Suppressor macrophage treated with lipopolysaccharide for 1 hour (primary cell): Measurements from ENCODE around the gene SPG7.
A peak's percentile ranks its signal among the peaks of the same experiment; 100 is the strongest.

Experiments
- DNase-seq, 3 donors: peaks; one replicate each; pipeline ENCODE4 v3.0.0-alpha.2; 2020 to 2022

The SPG7 gene

DNA sequence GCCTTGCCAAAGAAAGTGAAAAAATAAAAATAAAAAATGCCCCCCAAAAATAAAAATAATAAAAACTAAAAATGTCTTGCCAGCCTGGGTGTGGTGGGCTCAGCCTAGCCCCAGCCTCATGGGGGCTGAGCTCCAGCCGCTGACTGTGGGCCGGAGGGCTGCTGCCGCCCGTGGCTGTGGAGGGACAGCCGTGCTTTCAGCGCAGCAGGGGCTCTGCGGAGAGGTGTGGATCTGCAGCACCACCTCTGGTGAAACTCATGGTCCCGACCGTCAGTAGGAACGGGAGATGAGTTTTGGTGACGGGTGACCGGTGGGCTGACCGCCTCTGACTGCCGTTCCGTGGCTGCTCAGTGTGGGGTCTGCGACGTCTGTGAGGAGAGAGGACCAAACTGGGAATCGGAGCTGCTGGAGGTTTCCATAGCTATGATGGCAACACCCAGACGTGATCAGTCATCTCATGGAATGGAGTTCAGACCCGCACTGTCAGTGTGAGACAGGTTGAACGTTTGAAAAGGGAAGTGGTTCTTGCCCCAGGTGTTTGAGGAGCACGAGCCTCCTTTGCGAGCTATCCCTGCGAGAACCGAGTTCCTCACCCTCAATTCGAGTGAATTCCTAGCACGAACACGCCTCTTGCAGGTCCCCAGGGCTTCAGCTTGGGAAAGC lies 40.3 kb downstream of the SPG7 start:
- DNase-seq, result no peak

DNA sequence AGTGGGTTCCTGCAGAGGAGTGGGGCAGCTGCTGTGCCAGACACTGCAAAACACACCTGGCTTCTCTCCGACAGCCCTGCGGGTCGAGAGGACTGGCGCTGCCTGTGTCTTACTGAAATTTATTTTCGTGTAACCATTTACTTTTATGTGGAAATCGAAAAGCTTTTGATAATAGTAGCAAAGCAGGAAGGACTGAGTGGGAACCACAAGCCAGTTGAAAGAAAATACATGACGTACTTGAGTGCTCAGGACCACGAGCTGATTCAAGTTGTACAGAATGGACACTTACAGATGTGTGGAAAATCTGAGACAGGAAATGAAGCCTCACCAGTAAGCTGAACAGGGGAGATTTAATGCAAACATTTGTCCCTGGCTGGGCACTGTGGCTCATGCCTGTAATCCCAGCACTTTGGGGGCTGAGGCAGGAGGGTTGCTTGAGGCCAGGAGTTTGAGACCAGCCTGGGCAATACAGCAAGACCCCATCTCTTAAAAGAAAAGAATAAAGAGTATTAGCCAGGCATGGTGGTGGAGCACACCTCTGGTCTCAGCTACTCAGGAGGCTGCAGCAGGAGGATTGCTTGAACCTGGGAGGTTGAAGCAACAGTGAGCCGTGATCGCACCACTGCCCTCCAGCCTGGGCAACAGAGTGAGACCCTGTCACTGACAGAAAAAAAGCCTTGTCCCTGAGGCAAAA lies 41.0 kb downstream of the SPG7 start:
- DNase-seq, result no peak

DNA sequence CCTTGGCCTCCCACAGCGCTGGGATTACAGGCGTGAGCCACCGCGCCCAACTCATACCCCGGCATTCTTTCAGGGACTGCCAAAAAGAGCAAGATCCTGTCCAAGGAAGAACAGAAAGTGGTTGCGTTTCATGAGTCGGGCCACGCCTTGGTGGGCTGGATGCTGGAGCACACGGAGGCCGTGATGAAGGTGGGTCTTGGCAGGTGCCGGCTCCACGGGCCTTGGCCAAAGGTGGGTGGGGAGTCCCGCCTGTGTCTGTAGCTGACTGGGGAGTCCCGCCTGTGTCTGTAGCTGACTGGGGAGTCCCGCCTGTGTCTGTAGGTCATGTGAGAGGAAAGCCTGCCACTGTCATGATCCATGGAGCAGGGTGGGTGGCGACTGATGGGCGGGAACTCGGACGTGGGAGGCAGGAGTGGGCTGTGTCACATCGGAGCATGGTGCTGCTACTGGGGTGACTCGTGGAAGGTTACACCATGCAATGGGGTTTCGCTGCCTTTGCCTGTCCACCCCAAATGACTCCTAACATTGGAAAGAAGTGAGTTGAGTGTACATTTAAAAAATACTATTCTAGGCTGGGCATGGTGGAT lies 42.3 kb downstream of the SPG7 start:
- peak; percentile 71 to 78 (median 77) for DNase-seq

DNA sequence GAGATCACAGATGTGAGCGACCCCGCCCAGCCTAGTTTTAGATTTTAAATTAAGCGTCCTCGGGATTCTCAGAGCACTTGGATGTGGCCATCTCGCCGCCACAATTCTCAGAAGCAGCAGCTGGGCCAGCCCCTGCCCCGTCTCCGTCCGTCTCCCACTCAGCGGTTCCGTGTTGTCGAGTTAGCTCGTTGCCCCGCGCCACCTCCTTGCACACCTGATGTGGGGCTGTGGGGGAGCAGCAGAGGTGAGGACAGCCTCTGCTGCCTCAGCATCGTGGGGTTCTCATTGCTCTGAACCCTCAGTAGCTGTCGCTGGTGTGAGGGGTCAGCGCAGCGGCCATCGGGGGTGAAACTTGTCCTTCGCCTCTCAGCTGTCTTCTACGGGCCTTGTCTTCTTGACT lies 44.1 kb downstream of the SPG7 start:
- DNase-seq, result no peak

DNA sequence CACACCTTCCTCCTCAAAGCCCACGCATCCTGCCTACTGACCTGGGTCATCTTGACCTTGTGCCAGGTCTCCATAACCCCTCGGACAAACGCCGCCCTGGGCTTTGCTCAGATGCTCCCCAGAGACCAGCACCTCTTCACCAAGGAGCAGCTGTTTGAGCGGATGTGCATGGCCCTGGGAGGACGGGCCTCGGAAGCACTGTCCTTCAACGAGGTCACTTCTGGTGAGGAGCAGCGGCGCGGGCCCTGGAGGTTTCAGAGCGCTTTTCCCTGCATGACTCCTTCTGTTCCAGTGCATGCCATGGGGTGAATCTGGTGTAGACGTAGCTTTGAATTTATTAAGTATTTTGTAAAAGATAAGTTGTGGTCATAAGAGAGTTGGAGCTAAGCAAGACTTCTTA lies 44.7 kb downstream of the SPG7 start:
- DNase-seq, result no peak

DNA sequence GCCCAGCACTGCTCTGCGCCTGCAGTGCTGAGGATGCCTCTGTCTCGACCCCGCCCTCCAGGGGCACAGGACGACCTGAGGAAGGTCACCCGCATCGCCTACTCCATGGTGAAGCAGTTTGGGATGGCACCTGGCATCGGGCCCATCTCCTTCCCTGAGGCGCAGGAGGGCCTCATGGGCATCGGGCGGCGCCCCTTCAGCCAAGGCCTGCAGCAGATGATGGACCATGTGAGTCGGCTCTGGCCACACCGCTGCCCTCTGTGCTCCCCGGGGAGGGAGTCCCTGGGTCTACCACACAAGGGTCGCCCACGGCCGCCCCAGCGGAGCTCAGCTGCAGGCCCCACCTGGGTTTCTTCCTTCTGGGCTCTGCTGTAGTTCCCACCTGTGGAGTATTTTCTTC lies 45.5 kb downstream of the SPG7 start:
- no peak for DNase-seq

DNA sequence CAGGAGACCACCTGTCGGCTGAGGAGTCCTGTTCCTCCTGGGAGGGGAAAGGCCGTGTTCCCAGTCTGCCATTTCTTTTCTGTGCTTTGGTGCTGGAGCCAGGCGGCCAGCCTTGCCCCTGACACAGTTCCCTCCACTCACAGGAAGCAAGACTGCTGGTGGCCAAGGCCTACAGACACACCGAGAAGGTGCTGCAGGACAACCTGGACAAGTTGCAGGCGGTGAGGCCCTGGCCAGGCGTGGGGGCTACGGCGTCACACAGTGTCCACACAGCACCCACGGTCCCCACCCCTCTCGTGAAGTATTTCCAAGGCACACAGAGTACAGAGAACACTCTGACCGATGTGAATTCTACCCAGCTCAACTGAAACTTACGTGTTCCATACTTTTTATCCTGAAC lies 46.1 kb downstream of the SPG7 start:
- no peak for DNase-seq

DNA sequence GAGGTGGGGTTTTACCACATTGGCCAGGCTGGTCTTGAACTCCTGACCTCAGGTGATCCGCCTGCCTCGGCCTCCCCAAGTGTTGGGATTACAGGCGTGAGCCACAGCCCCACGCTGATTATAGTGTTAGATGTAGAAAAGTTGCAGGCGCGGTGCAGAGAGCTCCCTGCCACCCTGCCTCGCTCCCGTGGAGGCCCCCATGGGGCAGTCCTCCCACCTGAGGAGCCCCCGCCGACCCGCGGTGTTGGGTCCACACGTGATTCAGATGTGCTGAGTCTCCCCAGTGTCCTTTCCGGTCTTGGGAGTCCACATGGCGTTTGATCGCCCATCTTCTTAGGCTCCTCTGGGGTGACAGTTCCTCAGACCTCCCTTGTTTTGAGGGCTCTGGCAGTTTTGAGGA lies 47.1 kb downstream of the SPG7 start:
- no peak for DNase-seq

DNA sequence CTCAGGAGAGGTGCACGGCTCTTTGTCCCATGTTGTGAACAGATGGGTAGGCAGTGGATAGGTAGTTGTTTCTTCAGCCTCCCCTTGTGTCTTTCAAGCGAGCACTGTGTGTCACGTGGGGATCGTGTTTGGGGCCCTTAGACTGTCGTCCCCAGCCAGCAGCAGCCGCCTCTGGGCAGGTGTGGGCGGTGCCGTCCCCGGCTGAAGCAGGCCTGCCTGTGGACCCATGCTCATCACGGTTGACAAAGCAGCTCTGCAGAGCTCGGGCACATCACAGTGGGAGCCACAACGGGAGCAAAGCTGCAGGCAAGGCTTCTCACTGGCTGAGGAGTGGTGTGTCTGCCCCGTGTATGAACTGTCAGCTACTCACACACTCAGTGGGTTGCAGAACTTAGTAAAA lies 47.6 kb downstream of the SPG7 start:
- DNase-seq, result peak in 1 of 3 donors; percentile 35

DNA sequence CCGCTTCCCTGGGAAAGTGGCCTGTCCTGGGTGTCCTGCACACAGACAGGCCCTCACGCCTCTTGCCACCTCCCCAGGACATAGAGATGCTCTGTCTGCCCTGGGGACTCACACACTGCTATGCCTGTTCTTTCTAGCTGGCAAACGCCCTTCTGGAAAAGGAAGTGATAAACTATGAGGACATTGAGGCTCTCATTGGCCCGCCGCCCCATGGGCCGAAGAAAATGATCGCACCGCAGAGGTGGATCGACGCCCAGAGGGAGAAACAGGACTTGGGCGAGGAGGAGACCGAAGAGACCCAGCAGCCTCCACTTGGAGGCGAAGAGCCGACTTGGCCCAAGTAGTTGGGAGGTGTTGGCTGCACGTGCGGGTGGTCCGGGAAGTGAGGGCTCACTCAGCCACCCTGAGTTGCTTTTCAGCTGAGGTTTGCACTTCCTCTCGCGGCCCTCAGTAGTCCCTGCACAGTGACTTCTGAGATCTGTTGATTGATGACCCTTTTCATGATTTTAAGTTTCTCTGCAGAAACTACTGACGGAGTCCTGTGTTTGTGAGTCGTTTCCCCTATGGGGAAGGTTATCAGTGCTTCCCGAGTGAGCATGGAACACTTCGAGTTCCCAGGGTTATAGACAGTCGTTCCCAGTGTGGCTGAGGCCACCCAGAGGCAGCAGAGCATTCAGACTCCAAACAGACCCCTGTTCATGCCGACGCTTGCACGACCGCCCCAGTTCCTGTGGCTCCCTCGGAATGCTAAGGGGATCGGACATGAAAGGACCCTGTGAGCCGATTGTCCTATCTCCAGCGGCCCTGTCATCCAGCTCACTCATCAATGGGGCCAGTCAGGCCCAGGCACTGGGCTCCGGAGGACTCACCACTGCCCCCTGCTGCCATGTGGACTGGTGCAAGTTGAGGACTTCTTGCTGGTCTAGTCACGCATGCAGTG lies 48.8 kb downstream of the SPG7 start:
- DNase-seq, result peak; percentile 86 to 91 (median 89)

DNA sequence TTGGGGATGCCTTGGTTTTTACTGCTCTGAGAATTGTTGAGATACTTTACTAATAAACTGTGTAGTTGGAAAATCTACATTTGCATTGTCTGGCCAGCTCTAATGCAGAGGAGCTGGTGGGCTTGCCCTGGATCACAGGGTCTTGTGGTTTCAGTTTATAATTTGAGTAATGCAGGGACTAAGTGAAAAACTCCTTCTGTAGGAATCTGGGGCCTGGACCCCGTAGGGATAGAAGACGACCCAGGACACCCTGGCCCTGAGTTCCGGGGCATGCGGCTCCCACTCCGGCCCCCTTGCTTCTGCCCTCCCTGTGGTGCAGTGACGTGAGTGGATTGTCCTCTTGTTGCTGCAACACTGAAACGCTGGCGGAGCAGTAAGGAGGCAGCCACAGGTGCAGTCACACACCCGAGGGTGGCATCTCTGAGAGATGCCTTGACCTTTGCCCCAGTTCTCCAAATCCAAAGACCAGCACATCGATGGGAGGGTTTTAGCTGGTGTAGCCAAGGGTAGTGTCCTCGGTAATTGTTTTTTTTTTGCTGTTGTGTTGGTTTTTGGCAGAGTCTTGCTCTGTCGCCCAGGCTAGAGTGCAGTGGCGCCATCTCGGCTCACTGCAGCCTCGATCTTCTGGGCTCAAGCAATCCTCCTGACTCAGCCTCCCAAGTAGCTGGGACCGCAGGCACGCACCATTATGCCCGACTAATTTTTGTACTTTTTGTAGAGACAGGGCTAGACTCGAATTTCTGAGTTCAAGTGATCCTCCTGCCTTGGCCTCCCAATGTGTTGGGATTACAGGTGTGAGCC lies 49.7 kb downstream of the SPG7 start:
- DNase-seq, result no peak

DNA sequence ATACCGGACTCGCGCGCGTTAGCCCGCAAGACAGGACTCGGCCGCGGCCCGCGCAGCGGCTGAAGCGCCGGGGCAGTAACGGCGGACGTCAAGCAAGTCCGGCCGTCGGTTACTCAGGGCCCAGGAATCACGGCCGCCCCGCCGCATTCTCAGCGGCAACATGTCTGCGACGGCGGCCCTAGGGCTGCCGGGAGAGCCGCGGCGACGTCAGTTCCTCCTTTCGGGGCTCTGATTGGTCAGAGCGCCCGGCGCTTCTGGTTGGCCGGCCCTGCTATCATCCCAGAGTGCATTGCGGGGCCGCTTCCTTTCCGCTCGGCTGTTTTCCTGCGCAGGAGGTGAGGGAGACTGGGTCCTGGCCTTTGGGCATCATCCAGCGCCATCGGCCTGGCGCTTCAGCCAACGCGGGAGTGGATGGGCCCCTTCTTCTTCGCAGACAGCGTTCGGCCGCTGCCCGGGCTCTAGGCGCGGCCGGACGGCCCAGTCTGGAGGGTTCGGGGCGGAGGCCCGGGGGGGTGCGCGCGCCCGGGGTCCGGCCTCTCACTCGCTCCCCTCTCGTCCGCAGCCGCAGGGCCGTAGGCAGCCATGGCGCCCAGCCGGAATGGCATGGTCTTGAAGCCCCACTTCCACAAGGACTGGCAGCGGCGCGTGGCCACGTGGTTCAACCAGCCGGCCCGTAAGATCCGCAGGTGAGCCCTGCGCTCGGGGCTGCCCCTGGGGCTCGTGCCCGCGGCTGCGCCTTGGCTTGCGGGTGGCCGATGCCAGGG lies 52.4 kb downstream of the SPG7 start, which contains the start of gene RPL13:
TSS of gene RPL13 (plus strand) at position 305 of the 764 bp plus-strand sequence. CDS start at position 583, 278 bp downstream.
- peak; percentile 97 to 98 (median 97) for DNase-seq

DNA sequence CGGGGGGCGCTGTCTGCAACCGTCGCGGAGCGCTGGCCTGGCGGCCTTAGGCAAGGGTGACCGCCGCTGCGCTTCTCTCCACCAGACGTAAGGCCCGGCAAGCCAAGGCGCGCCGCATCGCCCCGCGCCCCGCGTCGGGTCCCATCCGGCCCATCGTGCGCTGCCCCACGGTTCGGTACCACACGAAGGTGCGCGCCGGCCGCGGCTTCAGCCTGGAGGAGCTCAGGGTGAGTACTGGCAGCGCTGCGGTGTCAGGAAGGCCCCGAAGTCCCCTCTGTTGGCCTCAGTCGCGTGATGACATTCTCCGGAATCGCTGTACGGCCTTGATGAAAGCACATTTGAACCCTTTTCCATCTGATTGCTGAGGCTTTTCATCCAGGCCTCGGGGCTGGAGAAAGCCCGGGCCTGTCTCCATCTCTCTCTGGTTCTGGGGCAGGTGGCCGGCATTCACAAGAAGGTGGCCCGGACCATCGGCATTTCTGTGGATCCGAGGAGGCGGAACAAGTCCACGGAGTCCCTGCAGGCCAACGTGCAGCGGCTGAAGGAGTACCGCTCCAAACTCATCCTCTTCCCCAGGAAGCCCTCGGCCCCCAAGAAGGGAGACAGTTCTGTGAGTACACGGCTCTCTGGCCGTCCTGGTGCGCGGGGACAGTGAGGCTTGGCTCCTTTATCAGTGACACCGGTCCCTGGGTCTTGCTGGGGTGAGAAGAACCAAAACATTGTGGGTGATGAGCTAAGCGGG lies 53.1 kb downstream of the SPG7 start:
- DNase-seq, result peak in 2 of 3 donors; percentile 21 to 44

DNA sequence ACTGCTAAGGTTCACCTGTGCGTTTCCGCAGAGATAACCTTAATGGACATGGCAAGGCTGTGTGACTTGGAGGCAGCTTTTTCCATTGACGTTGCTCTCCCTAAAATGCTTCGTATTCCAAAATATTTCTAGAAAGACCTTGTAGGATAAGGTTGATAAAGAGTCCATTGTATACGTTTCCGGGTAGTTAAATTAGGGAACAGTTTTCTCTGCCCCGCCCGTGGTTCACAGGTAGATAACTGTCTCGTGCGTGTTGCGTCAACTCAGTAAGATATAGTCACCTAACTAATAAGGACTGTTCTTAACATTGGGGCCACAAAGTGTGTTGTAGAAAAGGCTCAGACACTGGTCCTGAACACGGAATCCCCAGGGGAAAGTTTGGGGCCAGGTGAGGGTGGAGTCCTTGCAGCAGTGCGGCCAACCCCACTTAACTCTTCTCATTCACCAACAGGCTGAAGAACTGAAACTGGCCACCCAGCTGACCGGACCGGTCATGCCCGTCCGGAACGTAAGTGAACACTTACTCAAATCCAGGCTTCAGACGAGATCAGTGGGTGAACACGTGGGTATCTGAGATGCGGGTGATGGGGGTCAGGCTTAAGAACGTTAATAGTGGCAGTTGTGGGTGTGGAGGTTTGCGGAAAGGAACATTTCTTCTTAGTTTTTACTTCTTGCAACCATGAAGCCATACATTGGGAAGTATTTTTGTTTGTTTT lies 53.8 kb downstream of the SPG7 start:
- DNase-seq, result no peak

DNA sequence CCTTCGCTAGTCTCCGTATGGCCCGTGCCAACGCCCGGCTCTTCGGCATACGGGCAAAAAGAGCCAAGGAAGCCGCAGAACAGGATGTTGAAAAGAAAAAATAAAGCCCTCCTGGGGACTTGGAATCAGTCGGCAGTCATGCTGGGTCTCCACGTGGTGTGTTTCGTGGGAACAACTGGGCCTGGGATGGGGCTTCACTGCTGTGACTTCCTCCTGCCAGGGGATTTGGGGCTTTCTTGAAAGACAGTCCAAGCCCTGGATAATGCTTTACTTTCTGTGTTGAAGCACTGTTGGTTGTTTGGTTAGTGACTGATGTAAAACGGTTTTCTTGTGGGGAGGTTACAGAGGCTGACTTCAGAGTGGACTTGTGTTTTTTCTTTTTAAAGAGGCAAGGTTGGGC lies 54.7 kb downstream of the SPG7 start:
- no peak for DNase-seq

DNA sequence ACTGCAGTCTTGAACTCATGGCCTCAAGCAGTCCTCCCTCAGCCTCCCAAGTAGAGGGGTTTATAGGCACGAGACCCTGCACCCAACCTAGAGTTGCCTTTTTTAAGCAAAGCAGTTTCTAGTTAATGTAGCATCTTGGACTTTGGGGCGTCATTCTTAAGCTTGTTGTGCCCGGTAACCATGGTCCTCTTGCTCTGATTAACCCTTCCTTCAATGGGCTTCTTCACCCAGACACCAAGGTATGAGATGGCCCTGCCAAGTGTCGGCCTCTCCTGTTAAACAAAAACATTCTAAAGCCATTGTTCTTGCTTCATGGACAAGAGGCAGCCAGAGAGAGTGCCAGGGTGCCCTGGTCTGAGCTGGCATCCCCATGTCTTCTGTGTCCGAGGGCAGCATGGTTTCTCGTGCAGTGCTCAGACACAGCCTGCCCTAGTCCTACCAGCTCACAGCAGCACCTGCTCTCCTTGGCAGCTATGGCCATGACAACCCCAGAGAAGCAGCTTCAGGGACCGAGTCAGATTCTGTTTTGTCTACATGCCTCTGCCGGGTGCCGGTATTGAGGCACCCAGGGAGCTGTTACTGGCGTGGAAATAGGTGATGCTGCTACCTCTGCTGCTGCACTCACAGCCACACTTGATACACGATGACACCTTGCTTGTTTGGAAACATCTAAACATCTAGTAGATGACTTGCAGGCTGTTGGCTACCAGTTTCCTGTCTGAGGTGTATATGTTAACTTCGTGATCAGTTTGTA lies 55.6 kb downstream of the SPG7 start:
- no peak for DNase-seq

DNA sequence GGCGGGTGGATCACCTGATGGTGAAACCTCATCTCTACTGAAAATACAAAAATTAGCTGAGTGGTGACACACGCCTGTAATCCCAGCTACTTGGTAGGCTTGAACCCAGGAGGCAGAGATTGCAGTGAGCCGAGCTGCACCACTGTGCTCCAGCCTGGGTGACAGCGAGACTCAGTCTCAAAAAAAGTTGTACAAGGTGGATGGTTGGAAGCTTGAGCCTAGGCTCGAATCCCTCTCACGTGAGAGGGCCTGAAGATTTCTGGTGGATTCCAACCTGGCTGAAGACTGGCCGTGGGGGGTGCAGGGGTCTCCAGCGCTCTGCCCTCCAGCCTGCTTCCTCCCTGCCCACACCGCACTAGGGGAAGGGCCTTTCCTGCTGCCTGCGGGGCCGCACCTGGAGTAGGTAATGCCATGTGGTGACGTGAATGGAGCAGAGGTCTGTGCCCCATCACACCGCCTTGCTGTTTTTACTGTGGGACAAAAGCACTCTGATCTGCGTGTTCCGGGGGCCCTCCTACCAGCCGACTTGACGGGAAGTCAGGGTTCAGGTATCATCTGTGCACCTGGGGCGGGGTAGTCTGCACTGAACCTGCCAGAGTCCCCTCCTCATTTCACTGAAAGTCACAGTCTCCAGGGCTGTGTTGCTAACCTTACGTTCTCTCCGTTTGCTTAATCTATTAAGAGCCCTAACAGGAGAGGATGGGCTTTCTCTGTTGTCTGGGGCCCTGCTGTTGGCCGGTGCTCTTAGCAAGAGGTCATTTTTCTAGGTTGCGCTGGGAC lies 56.5 kb downstream of the SPG7 start:
- DNase-seq, result no peak

DNA sequence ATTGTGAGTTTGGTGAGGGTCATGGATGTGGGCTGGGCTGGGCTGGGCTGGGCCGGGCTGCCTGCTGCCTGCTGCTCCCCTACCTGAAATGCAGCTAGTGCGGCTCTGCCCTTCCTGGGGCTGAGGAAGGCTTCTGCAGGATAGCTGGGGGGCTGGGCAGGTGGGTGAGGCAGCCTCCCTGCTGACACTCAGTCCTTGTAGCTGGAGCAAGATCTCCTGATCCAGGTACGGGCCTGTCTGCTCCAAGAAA lies 57.0 kb downstream of the SPG7 start:
- DNase-seq, result no peak
